ENCODE results near the gene TNFRSF13B. TPM values are rescaled to one million over a fixed set of nuclear protein-coding genes. Genes with fewer than 3 reads are reported as not detected.

The TNFRSF13B gene
- total RNA-seq, 1 experiment from 2014 or later: not detected

- no peaks in the 10 kb centered on the region for H3K79me2 ChIP-seq (ENCODE audit: insufficient read depth, low read length)
- no peaks in the 10 kb centered on the region for H3K27me3 ChIP-seq (ENCODE audit: insufficient read depth, low read length)
- ATAC-seq (no peak), DNase-seq (ENCODE audit: low read depth, low spot score) (no peak)
- ChIA-PET CTCF (no interaction called here), POLR2A (no interaction called here), RAD21 (ENCODE audit: low non-redundant PET in 1 of 2, low total read pairs in 2 of 2, uncharacterized antibody in 2 of 2, unreplicated experiment in 2 of 2) (no interaction called here)
- no peak for TF ChIP-seq EZH2phosphoT487 (IDR thresholded peaks at IDR 0.05; ENCODE audit: borderline replicate concordance)
- no peak for TF ChIP-seq SRF (IDR thresholded peaks at IDR 0.05; ENCODE audit: low read depth)
- no peak for TF ChIP-seq POLR2AphosphoS5 (IDR thresholded peaks at IDR 0.05; ENCODE audit: low read depth, low read length)
- no peak for TF ChIP-seq RAD21 (IDR thresholded peaks at IDR 0.05; ENCODE audit: low read depth)
- TF ChIP-seq EGR1 (IDR thresholded peaks at IDR 0.05; ENCODE audit: low read depth): no peak
- no peak for TF ChIP-seq ELF1 (IDR thresholded peaks at IDR 0.05; ENCODE audit: borderline replicate concordance, low read depth)
- TF ChIP-seq TCF7L2 (IDR thresholded peaks at IDR 0.05; ENCODE audit: borderline replicate concordance, extremely low read depth, insufficient read depth, insufficient read length): no peak
- no peak for TF ChIP-seq POLR2A (IDR thresholded peaks at IDR 0.05; ENCODE audit: borderline replicate concordance, extremely low read depth, insufficient read depth, insufficient read length)
- no peak for TF ChIP-seq CBX3 (IDR thresholded peaks at IDR 0.05; ENCODE audit: low read depth)
- TF ChIP-seq MAX (IDR thresholded peaks at IDR 0.05): no peak
- TF ChIP-seq JUND (IDR thresholded peaks at IDR 0.05): no peak
- no peak for TF ChIP-seq ZFX (IDR thresholded peaks at IDR 0.05)
- no peak for TF ChIP-seq YY1 (IDR thresholded peaks at IDR 0.05; ENCODE audit: extremely low read depth, insufficient replicate concordance, low read depth, low read length)
- no peak for TF ChIP-seq CEBPB (IDR thresholded peaks at IDR 0.05; ENCODE audit: low read depth)
- TF ChIP-seq SIN3A (IDR thresholded peaks at IDR 0.05; ENCODE audit: low read depth): no peak
- TF ChIP-seq REST (IDR thresholded peaks at IDR 0.05; ENCODE audit: low read depth): no peak
- TF ChIP-seq SP1 (IDR thresholded peaks at IDR 0.05; ENCODE audit: low read depth): no peak
- TF ChIP-seq ZBTB33 (IDR thresholded peaks at IDR 0.05; ENCODE audit: extremely low read depth, insufficient replicate concordance, low read length): no peak
- TF ChIP-seq EZH2 (IDR thresholded peaks at IDR 0.05): no peak
- no peaks in the 10 kb centered on the region for H3K9me3 ChIP-seq (ENCODE audit: control insufficient read depth in 1 of 2, insufficient read depth in 1 of 2, low read depth in 1 of 2, low read length in 2 of 2)
- H3K36me3 ChIP-seq (ENCODE audit: control insufficient read depth in 1 of 2, insufficient read depth in 2 of 2, low read length in 2 of 2): no peaks in the 10 kb centered on the region
- H3K4me2 ChIP-seq (ENCODE audit: low read length): no peak overlapping the region
- intact Hi-C loops (cut with micrococcal nuclease): no loop called here
- no peak overlapping the region for H3K9ac ChIP-seq (ENCODE audit: low read length)
- no peaks in the 10 kb centered on the region for H4K20me1 ChIP-seq (ENCODE audit: insufficient read depth)
- BruUV-seq (replicated peaks): no TSS peak
- no peaks in the 10 kb centered on the region for H3K9me2 ChIP-seq (ENCODE audit: insufficient read depth)
- H2AFZ ChIP-seq (ENCODE audit: low read depth, low read length, poor library complexity, severe bottlenecking): no peak overlapping the region
- no peak overlapping the region for H3K4me3 ChIP-seq (replicated peaks in 1 of 2; ENCODE audit: low read depth in 1 of 2, low read length in 2 of 2)
- H3K27ac ChIP-seq (ENCODE audit: low read depth, low read length): no peak overlapping the region
- peaks cover 0 to 15% of the 10 kb centered on the region in 2 experiments; a peak in 1 of 4 replicates for H3K4me1 ChIP-seq (ENCODE audit: control insufficient read depth in 1 of 2, insufficient read depth in 2 of 2, low read length in 2 of 2)
These were observed 38.4 kb downstream of the TNFRSF13B start for GRCh38 chr17:16933317-16934132.
